HuH-7 (cell line): Measurements from ENCODE around the gene PROK1.

Experiments used
- DNase-seq: peaks from one replicate; pipeline ENCODE4 v3.0.0; 2011; ENCODE audit warnings: low spot score

The PROK1 gene

DNA sequence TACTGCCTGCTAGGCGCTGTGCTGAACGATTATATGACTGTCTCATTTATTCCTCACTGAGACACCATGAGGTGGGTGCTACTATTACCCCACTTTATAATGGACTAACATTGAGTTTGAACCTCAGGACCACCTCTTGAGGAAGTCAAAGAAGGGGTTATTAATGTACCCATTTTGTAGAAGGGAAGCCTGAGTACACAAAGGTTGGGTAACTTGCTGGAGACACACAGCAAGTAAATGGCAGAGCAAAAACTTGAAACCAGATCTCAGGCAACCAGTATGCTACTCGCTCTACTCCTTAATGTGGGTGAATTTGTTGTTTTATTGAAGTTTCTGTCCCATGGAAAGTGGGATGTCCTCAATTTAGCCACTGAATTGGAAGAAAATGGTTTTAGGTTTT is 37.9 kb downstream of the PROK1 start:
- DNase-seq = no peak

DNA sequence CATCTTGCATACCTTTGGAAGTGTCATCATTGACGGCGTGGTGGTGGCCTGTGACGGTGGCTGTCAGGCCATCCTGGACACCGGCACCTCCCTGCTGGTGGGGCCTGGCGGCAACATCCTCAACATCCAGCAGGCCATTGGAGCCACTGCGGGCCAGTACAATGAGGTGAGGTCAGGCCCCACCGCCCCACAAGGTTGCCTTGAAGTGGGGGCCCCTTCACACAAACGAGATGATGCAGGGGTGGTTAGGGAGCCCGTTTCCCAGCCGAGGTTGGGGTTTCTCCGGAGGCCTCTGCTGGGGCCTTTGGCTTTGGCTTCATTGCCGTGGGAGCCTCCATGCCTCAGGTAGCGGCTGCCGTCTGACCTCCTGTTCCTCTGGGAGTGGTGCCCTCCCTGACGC is 38.5 kb downstream of the PROK1 start:
- no peak for DNase-seq

DNA sequence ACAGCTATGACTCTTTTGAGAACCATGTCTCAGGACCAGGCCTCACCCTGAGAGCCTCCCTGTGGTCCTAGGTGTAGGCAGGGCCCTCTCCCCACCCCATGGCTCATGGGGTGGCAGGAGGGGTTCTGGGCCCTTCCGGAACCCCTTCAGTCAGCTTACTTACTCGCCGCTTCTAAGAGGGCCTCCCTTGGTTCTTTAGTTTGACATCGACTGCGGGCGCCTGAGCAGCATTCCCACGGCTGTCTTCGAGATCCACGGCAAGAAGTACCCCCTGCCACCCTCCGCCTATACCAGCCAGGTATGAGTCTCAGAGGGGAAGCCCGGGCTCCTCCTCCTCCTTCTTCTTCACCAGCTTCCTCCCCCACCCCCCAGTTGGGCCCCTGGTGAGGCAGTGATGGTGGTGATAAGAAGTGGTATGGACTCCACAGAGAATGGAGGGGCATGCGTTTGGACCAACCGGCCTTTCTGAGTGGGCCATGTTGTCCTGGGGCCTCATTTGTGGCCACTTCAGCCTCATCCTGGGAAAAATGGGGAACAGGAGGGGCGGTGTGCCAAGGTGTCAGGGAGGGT is 39.1 kb downstream of the PROK1 start:
- no peak for DNase-seq

DNA sequence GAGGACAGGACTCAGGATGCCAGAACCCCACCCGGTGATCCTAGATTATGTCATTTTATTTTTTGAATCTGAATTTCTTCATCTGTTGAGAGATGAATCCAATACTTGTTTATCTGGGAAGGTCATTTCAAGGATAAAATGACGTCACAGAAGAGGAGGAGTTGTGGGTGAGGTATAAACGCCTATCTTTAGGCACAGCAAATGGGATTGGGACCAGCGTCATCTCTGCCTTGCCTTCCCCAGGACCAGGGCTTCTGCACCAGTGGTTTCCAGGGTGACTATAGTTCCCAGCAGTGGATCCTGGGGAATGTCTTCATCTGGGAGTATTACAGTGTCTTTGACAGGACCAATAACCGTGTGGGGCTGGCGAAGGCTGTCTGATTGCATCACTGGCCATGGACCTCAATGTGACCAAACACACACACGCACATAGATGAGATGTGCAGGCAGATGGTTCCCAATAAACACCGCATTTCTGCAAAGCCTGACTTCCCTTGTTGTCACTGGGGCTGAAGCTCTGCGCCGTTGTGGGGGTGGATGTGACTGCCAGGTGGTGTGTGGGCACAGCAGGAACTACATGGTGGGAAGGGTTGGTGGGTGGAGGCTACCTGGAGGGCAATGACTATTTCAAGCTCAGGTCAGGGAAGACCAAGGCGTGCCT is 40.0 kb downstream of the PROK1 start:
- no peak for DNase-seq

DNA sequence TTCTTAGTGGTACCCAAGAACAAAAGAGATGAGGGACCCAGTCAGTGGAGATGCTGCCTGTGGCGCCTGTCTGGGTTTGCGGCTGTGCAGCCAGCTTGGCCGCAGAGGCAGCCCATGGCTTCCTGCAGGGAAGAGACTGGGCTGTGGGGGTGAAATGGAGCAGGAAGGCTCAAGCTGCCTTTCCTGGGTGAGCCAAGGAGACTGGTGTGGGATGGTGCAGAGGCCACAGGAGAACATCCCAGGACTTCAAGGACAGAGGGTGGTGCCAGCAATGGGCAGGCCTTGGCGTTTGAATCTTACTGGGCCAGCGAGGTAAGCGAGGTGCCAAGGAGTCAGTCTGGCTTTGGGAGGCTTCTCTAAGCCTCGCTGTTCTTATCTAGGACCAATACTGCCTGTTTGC is 41.6 kb downstream of the PROK1 start:
- DNase-seq = no peak

DNA sequence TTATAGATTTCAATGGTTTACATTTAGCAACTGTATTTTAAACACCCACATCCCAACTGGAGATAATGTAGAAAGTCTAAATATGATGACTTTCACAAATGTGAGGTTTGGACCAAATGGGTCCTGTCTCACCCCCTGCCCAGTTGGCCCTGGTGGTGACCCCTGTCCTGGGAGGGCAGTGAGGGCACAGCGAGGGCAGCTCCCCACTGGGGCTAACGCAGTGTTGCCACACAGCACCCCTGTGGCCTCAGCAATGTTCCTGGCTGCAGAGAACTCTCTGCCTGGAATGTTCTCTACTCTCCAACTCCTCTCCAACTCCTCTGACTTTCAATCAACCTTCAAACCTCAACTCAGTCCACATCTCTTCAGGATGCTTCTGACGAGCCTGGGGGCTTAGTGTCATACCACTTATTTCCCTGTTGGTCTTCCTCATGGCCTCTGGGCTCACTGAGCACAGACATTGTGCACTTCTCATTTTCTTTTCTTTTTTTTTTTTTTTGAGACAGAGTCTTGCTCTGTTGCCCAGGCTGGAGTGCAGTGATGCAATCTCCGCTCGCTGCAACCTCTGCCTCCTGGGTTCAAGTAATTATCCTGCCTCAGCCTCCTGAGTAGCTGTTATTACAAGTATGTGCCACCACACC is 42.2 kb downstream of the PROK1 start:
- no peak for DNase-seq

DNA sequence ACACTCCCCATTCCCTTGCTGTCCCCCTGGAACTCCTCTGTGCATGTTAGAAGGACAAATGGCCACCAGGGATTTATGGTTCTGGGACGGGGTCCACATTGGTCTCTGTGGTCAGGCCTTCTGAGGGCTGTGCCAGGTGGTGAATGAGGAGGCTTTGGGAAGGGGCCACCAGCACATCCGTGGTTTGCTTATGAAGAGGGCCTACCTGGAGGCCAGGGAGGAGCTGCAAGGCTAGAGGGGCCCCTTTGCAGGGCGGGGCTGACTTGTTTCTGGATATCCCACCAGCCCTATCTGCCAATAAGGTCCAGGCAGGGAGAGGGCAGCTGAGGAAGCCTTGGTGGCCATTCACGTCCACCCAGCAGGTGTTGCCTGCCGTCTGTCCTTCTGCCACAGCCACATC is 43.1 kb downstream of the PROK1 start:
- no peak for DNase-seq

DNA sequence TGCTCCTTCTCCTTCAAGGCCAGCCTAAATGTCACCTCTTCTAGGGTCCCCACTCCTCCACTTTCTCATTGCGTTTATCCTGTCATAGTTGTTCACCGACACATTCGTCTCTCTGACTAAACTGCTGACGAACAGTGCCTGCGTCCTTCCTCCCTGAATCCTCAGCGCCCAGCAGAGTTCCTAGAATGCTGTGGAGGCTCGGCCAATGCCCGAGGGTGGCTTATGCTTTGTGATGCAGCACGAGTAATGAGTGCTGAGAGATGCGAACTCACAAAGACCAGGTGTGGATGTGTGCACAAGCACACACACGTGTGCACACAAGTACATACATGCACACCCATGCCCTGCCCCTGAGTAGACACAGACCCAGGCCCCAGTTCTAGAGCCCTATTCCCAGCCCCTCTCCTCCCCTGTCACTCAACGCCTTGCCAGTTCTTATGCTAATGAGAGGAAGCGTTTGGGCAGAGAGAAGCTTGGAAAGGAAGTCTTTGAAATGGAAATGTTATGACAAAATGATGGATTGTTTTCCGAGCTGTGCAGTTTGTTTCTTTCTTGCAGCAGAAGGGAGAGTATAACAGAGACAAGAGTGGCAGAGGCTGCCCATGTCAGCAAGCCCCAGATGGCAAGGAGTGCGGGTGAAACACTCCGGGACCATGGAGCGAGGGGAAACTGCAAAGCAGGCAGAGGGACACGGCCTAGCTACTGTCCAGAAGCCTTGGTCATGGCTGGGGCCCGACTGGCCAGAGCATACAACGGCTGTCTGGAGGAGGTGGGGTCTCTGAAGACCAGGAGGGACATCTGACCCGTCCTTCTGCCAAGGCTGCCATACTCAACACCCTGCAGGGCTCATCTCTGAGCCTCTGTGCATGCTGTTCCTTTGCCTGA is 43.8 kb downstream of the PROK1 start:
- no peak for DNase-seq

DNA sequence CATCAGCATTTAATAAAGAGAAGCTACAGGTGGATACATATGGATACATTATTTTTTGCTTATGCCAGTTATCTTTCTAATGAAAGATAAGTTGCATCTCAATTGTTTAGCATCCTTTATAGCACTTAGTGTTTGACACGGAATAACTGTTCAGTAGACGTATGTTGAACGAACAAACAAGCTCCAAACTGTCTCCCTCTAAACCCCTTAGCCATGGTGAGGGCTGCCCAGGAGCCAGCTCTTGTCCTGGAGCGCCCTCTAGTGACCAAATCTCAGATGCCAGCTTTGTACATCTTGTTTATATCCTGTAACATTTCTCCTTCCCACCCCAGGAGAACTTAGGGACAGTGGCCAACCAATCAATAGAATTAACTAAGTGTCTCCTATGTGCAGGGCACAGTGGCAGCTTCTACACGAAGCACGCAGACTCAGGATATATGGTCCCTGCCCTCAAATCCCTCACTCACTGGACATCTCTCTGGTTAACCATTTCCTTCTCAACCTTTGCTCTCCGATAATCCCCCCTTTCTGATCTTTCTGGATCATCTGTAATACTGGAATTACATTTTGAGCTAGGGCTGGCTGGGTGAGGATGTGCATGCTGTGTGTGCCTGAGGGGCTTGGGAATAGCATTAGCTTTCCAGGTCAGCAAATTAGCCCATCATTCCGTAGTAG is 45.1 kb downstream of the PROK1 start:
- DNase-seq = peak; percentile 85

DNA sequence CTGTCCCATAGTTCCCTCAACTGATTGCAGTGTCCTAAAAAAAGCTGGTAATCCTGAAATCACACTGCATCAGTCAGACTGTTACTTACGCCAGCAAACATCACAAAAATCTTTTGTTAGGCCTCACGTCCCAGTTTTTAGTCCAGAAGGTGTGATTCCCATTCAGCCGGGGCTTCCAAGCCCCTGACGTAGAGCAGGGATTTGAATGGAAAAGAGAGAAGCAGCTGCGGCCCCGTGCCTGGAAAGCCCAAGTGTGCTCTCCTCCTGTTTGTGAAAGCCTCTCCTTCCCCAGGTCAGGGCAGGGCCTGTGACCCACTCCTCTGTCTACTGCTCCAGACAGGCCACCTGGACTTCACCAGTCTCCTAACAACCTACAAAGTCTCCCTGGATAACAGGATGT is 47.3 kb downstream of the PROK1 start:
- DNase-seq = no peak

DNA sequence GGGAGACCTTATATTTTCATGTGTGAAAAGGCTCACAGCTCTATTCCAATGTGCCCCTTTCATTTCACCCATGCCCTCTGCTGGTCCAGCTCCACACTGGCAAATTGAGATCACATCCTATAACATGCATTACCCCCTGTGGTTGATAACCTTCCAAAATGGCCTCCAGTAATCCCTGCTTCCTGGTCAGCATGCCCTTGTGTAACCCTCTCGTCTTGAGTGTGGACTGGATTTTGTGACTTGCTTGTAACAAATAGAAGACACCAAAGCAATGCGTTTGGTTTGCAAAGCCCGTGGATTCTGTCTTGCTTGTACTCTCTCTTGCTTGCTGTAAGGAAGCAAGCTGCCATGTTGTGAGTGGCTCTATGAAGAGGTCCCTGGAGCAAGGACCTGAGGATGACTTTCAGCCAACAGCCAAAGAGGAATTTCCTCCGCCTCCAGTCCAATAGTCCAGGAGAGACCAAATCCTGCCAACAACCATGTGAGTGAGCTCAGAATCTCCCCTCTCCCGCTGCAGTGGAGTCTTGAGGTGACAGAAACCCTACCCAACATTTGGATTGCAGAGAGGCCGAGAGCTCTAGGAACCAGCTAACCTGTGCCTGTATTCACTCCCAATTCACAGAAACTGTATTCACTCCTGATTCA is 50.7 kb downstream of the PROK1 start:
- no peak for DNase-seq

DNA sequence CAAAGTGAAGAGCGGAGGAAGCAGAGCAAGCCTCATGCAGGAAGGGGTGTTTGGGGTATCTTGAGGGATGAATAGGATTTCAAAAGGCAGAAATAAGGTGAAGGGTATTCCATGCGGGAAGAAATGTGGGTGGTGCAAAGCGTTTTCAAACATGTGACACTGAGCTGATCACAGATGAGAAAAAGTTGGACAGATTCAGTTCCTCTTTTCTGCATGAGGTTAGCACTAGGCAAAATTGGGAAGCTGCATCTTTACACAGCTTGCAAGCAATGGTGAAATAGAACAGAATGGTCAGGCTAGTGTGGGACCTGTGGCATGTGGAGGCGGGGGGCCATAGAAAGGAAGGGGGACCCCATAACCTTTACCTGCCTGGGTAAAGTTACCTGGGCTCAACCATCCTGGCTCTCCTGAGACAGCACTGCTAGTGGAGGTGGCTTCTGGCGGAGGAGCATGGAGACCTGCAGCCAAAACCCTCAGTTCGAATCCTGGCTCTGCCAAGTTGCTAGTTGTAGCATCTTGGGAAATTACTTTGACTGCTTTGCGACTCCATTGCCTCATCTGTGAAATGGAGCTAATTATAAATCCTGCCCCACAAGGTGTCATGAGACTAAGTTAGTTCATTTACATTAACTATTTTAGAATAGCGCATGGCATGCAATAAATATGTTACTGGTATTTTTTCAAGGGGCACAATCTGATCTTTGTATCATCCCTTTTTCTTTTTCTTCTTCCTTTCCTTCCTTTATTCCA is 51.6 kb downstream of the PROK1 start:
- no peak for DNase-seq

DNA sequence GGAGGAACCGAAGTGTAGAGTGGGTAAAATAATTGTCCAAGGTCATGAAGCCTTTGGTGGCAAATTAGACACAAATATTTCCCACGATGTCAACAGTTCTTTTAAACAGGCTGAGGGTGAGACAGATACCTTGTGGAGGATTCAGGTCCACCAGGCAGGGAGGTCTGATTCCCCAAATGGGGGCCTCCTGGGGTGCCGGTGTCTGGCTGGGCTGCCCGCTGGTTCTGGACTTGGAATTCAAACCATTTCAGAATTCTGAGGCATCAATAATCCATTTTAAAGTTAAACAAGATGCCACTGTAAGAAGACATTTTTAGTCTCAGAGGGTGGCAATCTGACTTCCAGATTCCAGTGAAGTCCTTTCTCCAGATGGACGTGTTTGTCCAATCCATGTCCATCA is 52.5 kb downstream of the PROK1 start:
- no peak for DNase-seq

DNA sequence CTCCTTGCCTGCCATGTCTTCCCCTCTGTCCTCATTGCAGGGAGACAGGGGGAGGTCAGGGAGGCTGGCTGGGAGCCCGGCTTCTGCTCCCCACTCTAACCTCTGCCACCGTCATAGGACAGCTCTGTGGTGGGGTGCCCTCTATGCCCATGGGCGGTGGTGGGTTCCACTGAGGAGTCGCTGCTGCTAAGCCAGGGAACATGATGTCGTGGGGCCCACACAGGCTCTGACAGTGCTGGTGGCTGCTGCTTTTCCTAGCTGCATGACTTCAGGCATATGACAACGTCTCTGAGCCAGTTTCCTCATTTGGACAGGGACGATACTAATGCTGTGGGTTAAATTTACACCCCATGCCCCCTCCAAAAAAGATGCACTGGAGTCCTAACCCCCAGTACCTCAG is 53.3 kb downstream of the PROK1 start:
- no peak for DNase-seq

DNA sequence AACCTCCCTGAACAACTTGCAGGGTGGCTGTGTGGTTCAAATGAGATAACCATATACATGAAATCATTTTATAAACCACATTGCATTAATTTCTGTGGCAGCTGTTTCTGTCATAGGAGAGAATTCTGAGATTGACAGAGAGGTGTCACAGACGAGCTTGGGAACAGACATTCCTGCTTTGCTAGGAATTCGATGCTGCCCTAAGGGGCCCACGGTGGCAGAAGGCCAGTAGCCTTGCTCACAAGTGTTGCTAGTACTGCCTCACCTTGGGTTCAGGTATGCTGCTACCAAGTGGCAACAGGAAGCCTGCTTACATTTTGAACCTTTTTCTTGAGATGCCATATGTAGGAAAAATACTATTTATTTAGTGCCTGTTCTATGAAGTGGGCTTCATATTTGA is 54.6 kb downstream of the PROK1 start:
- DNase-seq = no peak

DNA sequence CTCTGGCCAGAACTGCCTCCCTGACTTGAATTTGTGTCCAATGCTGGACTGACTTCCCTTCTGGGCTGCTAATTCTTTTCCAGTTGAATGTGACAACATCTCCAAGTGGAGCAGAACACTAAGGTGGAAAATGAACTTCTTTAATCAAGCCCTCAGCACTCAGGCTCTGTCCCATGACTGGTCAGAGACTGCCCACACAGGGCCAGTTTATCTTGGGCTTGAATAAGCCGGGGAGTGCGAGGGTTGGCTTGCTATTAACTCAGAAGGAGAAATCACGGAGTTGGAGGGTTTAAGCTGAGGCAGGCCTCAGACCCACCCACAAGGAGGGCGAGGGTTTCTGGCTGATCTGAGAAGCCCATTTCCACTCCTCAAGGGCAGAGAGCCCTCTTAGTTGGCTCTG is 55.6 kb downstream of the PROK1 start:
- DNase-seq = no peak
